SK-N-SH (cell line): ENCODE results near the gene AGAP1. TPM values are rescaled to one million over a fixed set of nuclear protein-coding genes. Genes with fewer than 3 reads are reported as not detected.

ENCODE experiments used
- CTCF ChIA-PET: fragments of 300-600, 350-600 bp; formaldehyde crosslinking; extraction: SDS; loops from one replicate; lab custom pipeline; 2021; lab: Yijun Ruan, JAX
- POLR2A ChIA-PET: fragments of 350-600 bp; sonication (Branson Sonifier 250); formaldehyde crosslinking; extraction: SDS; loops from one replicate; lab custom pipeline; 2020; ENCODE audit warnings: antibody characterized with exemption, inconsistent platforms; lab: Yijun Ruan, JAX
- DNase-seq: peaks from one replicate; pipeline ENCODE4 v3.0.0; 2012
- H2AFZ ChIP-seq: fragments of 200-600 bp; sonication (generic); 2 replicates; pipeline ENCODE4 v1.8.1; 2016; ENCODE audit warnings: antibody characterized with exemption, mild to moderate bottlenecking, low read depth
- H3F3A ChIP-seq: fragments of 200-600 bp; sonication (generic); replicated peaks from 2 replicates; pipeline ENCODE3; 2016; ENCODE audit warnings: antibody characterized with exemption, mild to moderate bottlenecking; ENCODE audit not compliant: insufficient read depth
- H3K27ac ChIP-seq, 2 experiments: fragments of 200-500 bp in 1 of 2; fragments of 200-600 bp in 1 of 2; sonication (Bioruptor generic) in 1 of 2; sonication (generic), shearing (Covaris generic) in 1 of 2; 2 replicates each; pipeline versions ENCODE4 v1.5.1 to v1.6.1; 2014 to 2016; ENCODE audit warnings: low read depth in 2 of 2, inconsistent platforms in 1 of 2, low read length in 1 of 2, mild to moderate bottlenecking in 1 of 2, mixed read lengths in 1 of 2
- H3K27me3 ChIP-seq: fragments of 200-600 bp; sonication (generic), shearing (Covaris generic); 2 replicates; pipeline ENCODE4 v1.6.1; 2016; ENCODE audit warnings: mixed run types; ENCODE audit not compliant: insufficient read depth
- H3K36me3 ChIP-seq, 2 experiments: fragments of 200-500 bp in 1 of 2; fragments of 200-600 bp in 1 of 2; sonication (Bioruptor generic) in 1 of 2; sonication (generic) in 1 of 2; replicated peaks in 1 of 2; 2 replicates each; pipeline versions ENCODE3 to v1.5.1; 2014 to 2016; ENCODE audit warnings: low read length in 1 of 2, mild to moderate bottlenecking in 1 of 2; ENCODE audit not compliant: insufficient read depth in 2 of 2, control insufficient read depth in 1 of 2
- H3K4me1 ChIP-seq, 2 experiments: fragments of 200-500 bp in 1 of 2; fragments of 200-600 bp in 1 of 2; sonication (Bioruptor generic) in 1 of 2; sonication (generic), shearing (Covaris generic) in 1 of 2; 2 replicates each; pipeline versions ENCODE4 v1.5.1 to v1.6.1; 2014 to 2016; ENCODE audit warnings: low read depth in 1 of 2, low read length in 1 of 2, mixed run types in 1 of 2; ENCODE audit not compliant: insufficient read depth in 2 of 2, control insufficient read depth in 1 of 2
- H3K4me2 ChIP-seq: fragments of 200-600 bp; sonication (generic), shearing (Covaris generic); 2 replicates; pipeline ENCODE4 v1.6.1; 2017; ENCODE audit warnings: mixed run types
- H3K4me3 ChIP-seq, 2 experiments: fragments of 200-500 bp in 1 of 2; fragments of 200-600 bp in 1 of 2; sonication (Bioruptor generic) in 1 of 2; sonication (generic), shearing (Covaris generic) in 1 of 2; 2 replicates each; pipeline versions ENCODE4 v1.5.1 to v1.8.1; 2014 to 2016; ENCODE audit warnings: low read depth in 2 of 2, inconsistent platforms in 1 of 2, low read length in 1 of 2, mild to moderate bottlenecking in 1 of 2, mixed read lengths in 1 of 2, moderate library complexity in 1 of 2
- H3K79me2 ChIP-seq: fragments of 200-600 bp; sonication (generic); 2 replicates; pipeline ENCODE4 v1.8.1; 2017; ENCODE audit warnings: mild to moderate bottlenecking; ENCODE audit not compliant: insufficient read depth
- H3K9ac ChIP-seq: fragments of 200-600 bp; sonication (generic); 2 replicates; pipeline ENCODE4 v1.6.1; 2017; ENCODE audit warnings: mixed run types
- H3K9me2 ChIP-seq: fragments of 200-600 bp; sonication (generic); 2 replicates; pipeline ENCODE4 v1.6.1; 2017; ENCODE audit warnings: mixed run types
- H3K9me3 ChIP-seq: fragments of 200-600 bp; sonication (generic); 2 replicates; pipeline ENCODE4 v1.6.1; 2017; ENCODE audit warnings: mixed run types, mild to moderate bottlenecking, moderate library complexity
- H4K20me1 ChIP-seq: fragments of 200-600 bp; sonication (generic); 2 replicates; pipeline ENCODE4 v1.6.1; 2017; ENCODE audit warnings: mild to moderate bottlenecking, mixed run types; ENCODE audit not compliant: insufficient read depth
- EP300 ChIP-seq, 2 experiments: IDR thresholded peaks; 2 replicates each; pipeline versions ENCODE4 v1.4.0 to v1.6.1; 2012; ENCODE audit warnings: borderline replicate concordance in 1 of 2, low read depth in 1 of 2, low read length in 1 of 2
- EZH2phosphoT487 ChIP-seq: fragments of 200-600 bp; sonication (generic); IDR thresholded peaks from 2 replicates; pipeline ENCODE4 v1.6.1; 2017; ENCODE audit warnings: low read depth, mixed run types, mild to moderate bottlenecking, antibody characterized with exemption, moderate library complexity, borderline replicate concordance
- FOXJ3 ChIP-seq: sonication (generic); formaldehyde crosslinking; IDR thresholded peaks from 2 replicates; pipeline ENCODE4 v1.5.1; 2020; ENCODE audit warnings: mild to moderate bottlenecking, missing genetic modification reagents
- GABPA ChIP-seq: IDR thresholded peaks from 2 replicates; pipeline ENCODE4 v1.4.0; 2012; ENCODE audit warnings: low read depth, mild to moderate bottlenecking
- GATA2 ChIP-seq: sonication (generic); formaldehyde crosslinking; IDR thresholded peaks from 2 replicates; pipeline ENCODE4 v1.5.0; 2020; ENCODE audit warnings: mild to moderate bottlenecking, missing genetic modification reagents
- JUND ChIP-seq: IDR thresholded peaks from 2 replicates; pipeline ENCODE4 v1.4.0; 2012
- MEF2A ChIP-seq: IDR thresholded peaks from 2 replicates; pipeline ENCODE4 v1.4.0; 2012; ENCODE audit warnings: low read depth, borderline replicate concordance
- MXI1 ChIP-seq: IDR thresholded peaks from 2 replicates; pipeline ENCODE4 v1.6.1; 2012; ENCODE audit warnings: mild to moderate bottlenecking, low read depth, low read length, improper control_type of control experiment
- NRF1 ChIP-seq: IDR thresholded peaks from 2 replicates; pipeline ENCODE4 v1.6.1; 2012; ENCODE audit warnings: low read depth, mild to moderate bottlenecking, low read length
- POLR2AphosphoS5 ChIP-seq: IDR thresholded peaks from 2 replicates; pipeline ENCODE4 v1.6.1; 2012; ENCODE audit warnings: low read depth, low read length
- RAD21 ChIP-seq: IDR thresholded peaks from 2 replicates; pipeline ENCODE4 v1.6.1; 2012; ENCODE audit warnings: mild to moderate bottlenecking, low read length
- RCOR1 ChIP-seq: fragments of 150-350 bp; IDR thresholded peaks from 2 replicates; pipeline ENCODE4 v1.6.1; 2017; ENCODE audit warnings: antibody characterized with exemption, low read length
- RFX5 ChIP-seq: IDR thresholded peaks from 2 replicates; pipeline ENCODE4 v1.6.1; 2012; ENCODE audit warnings: mild to moderate bottlenecking, improper control_type of control experiment, low read length
- TAF1 ChIP-seq: IDR thresholded peaks from 2 replicates; pipeline ENCODE4 v1.6.1; 2012; ENCODE audit warnings: low read depth, mild to moderate bottlenecking, low read length, moderate library complexity, borderline replicate concordance
- TCF12 ChIP-seq: IDR thresholded peaks from 2 replicates; pipeline ENCODE4 v1.4.0; 2012
- TEAD4 ChIP-seq: IDR thresholded peaks from 2 replicates; pipeline ENCODE4 v1.4.0; 2012; ENCODE audit warnings: mild to moderate bottlenecking, borderline replicate concordance; ENCODE audit not compliant: insufficient read depth
- YY1 ChIP-seq: IDR thresholded peaks from 2 replicates; pipeline ENCODE4 v1.4.0; 2012; ENCODE audit warnings: low read depth, mild to moderate bottlenecking
- WGBS: methylation state at CpG from one replicate; pipeline ENCODE4 v1.1.6; 2017; ENCODE audit warnings: low lambda C conversion rate; 5-methylcytosine and 5-hydroxymethylcytosine counted together
- polyA plus RNA-seq, 3 experiments: library from polyadenylated mRNA; depleted of rRNA; stranded (reverse); fragments of >200 nt; gene quantifications; 2 replicates each; pipeline ENCODE4 v1.2.3, GENCODE V29; 2012
- TF ChIP-seq, protein P1 (sequence below): IDR thresholded peaks from 2 replicates; pipeline ENCODE4; 2012
- TF ChIP-seq, protein P2 (sequence below): fragments of 150-350 bp; IDR thresholded peaks from 2 replicates; pipeline ENCODE4 v1.6.1; 2017; ENCODE audit warnings: antibody characterized with exemption, low read length, low read depth, borderline replicate concordance
- TF ChIP-seq, protein P3 (sequence below): IDR thresholded peaks from 2 replicates; pipeline ENCODE4 v1.4.0; 2012; ENCODE audit warnings: low read depth

AGAP1 gene
- polyA plus RNA-seq, 1 of the 3 experiments (the other 2 are of a cell fraction) = 8.8 TPM

DNA sequence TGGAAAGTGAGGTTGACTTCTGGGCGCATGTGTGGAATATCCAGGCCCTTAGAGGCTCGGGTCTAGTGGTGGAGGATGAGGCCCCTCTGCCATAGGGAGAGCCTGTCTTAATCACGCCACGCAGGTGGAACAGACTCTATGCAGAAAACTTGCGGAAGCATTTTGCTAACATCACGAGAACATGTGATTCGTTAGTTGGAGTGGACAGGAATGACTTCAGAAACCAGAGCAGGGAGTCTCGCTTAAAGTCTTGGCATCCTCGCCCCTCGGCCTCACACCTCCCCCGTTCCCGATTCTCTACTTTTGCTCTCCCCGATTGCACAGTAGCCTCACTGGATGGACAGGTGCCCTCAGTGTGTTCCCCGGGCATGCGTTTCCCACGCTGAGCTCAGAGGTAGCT, 340.9 kb downstream of the AGAP1 start:
- H3K79me2 ChIP-seq = no peaks in the 10 kb centered on the region
- no peaks in the 10 kb centered on the region for H3F3A ChIP-seq
- no peaks in the 10 kb centered on the region for H4K20me1 ChIP-seq
- no peaks in the 10 kb centered on the region for H3K9me3 ChIP-seq
- H3K27ac ChIP-seq = no peak overlapping the region
- TF ChIP-seq, protein P1, sequence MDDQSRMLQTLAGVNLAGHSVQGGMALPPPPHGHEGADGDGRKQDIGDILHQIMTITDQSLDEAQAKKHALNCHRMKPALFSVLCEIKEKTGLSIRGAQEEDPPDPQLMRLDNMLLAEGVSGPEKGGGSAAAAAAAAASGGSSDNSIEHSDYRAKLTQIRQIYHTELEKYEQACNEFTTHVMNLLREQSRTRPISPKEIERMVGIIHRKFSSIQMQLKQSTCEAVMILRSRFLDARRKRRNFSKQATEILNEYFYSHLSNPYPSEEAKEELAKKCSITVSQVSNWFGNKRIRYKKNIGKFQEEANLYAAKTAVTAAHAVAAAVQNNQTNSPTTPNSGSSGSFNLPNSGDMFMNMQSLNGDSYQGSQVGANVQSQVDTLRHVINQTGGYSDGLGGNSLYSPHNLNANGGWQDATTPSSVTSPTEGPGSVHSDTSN = no peak
- TF ChIP-seq RFX5 (no peak), GABPA (no peak), POLR2AphosphoS5 (no peak), FOXJ3 (no peak), EZH2phosphoT487 (no peak), RCOR1 (no peak), JUND (no peak), RAD21 (no peak), EP300 (IDR thresholded peaks at IDR 0.05; ENCODE audit: borderline replicate concordance in 1 of 2, low read depth in 1 of 2, low read length in 1 of 2) (no peak), YY1 (no peak), TCF12 (no peak)
- TF ChIP-seq, protein P2, sequence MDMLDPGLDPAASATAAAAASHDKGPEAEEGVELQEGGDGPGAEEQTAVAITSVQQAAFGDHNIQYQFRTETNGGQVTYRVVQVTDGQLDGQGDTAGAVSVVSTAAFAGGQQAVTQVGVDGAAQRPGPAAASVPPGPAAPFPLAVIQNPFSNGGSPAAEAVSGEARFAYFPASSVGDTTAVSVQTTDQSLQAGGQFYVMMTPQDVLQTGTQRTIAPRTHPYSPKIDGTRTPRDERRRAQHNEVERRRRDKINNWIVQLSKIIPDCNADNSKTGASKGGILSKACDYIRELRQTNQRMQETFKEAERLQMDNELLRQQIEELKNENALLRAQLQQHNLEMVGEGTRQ = no peak
- H2AFZ ChIP-seq = no peak overlapping the region
- 96% methylated on average over 16 of the region's 16 CpGs for WGBS
- no peaks in the 10 kb centered on the region for H3K36me3 ChIP-seq
- H3K27me3 ChIP-seq = no peaks in the 10 kb centered on the region
- CTCF ChIA-PET = interaction anchor here (1.2 to 2.3 kb wide), 2 partner anchors 41 to 55 kb away, joined by 3 to 8 read pairs; no protein-coding TSS in a partner anchor
- no peaks in the 10 kb centered on the region for H3K9me2 ChIP-seq
- POLR2A ChIA-PET = no interaction called here
- no peak for DNase-seq
- H3K9ac ChIP-seq = no peak overlapping the region
- H3K4me1 ChIP-seq = no peaks in the 10 kb centered on the region
- H3K4me3 ChIP-seq = no peak overlapping the region
- no peak overlapping the region for H3K4me2 ChIP-seq

DNA sequence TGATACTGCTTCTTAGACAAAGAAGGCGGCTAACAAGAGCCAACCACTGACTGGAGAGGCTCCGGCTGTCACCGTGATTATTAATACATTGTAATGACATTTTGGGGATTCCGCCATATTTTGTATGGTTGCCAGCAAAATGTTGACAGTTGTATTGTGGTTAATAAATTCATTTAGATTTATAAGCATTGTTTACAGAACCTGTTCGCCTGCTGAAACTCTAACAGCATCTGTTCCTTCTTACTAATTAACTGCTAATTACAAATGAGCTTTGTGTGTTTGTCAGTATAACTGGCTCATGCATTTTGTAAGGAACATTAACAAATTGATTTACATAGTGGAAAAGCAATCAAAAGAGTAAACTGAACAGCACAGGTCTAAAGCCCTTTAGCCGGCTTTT, 342.0 kb downstream of the AGAP1 start:
- no peaks in the 10 kb centered on the region for H3K9me2 ChIP-seq
- no peaks in the 10 kb centered on the region for H4K20me1 ChIP-seq
- H3K9me3 ChIP-seq = no peaks in the 10 kb centered on the region
- H2AFZ ChIP-seq = no peak overlapping the region
- no peak overlapping the region for H3K27ac ChIP-seq
- no peak overlapping the region for H3K4me3 ChIP-seq
- no peak overlapping the region for H3K9ac ChIP-seq
- WGBS = 97% methylated on average over 6 of the region's 6 CpGs
- no peak for DNase-seq
- POLR2A ChIA-PET = no interaction called here
- H3K4me2 ChIP-seq = no peak overlapping the region
- CTCF ChIA-PET = interaction anchor here (1.2 to 2.3 kb wide), 2 partner anchors 42 to 56 kb away, joined by 3 to 8 read pairs; no protein-coding TSS in a partner anchor
- H3K36me3 ChIP-seq = no peaks in the 10 kb centered on the region
- H3F3A ChIP-seq = no peaks in the 10 kb centered on the region
- H3K79me2 ChIP-seq = no peaks in the 10 kb centered on the region
- no peak for TF ChIP-seq NRF1
- TF ChIP-seq, protein P3, sequence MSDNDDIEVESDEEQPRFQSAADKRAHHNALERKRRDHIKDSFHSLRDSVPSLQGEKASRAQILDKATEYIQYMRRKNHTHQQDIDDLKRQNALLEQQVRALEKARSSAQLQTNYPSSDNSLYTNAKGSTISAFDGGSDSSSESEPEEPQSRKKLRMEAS = no peak
- no peak for TF ChIP-seq MEF2A
- TF ChIP-seq FOXJ3 = no peak
- no peak for TF ChIP-seq TEAD4
- TF ChIP-seq JUND = no peak
- TF ChIP-seq TAF1 = no peak
- no peak for TF ChIP-seq GATA2 (CRISPR knock-in tag)
- no peak for TF ChIP-seq MXI1
- TF ChIP-seq RCOR1 = no peak
- no peaks in the 10 kb centered on the region for H3K4me1 ChIP-seq
- no peaks in the 10 kb centered on the region for H3K27me3 ChIP-seq
